A549 (cell line): Measurements from ENCODE around the gene RUNX1. TPM values are rescaled to one million over a fixed set of nuclear protein-coding genes. Genes with fewer than 3 reads are reported as not detected.

ENCODE experiments used
- ATAC-seq, 2 experiments: fragments of 200-7000 bp in 1 of 2; fragments of >200 bp in 1 of 2; cut with Nextera tagmentation in 1 of 2; cut with Tn5 transposase in 1 of 2; 3 replicates each; pipeline versions ENCODE4 v1.8.0 to v1.9.1; 2018 to 2020; ENCODE audit warnings: mild to moderate bottlenecking in 1 of 2, moderate library complexity in 1 of 2
- CTCF ChIA-PET: fragments of 300-600 bp; sonication (Branson Sonifier 250); formaldehyde crosslinking; extraction: SDS; loops from one replicate; lab custom pipeline; 2021; ENCODE audit warnings: antibody characterized with exemption, inconsistent platforms; lab: Yijun Ruan, JAX
- POLR2A ChIA-PET: fragments of 350-600 bp; formaldehyde crosslinking; extraction: SDS; loops from one replicate; lab custom pipeline; 2021; ENCODE audit warnings: antibody characterized with exemption, inconsistent platforms; lab: Yijun Ruan, JAX
- DNase-seq, 2 experiments: peaks; one replicate each; pipeline versions ENCODE4 v3.0.0 to v3.0.0-alpha.2; 2011 to 2016; ENCODE audit warnings: low read depth in 1 of 2, low spot score in 1 of 2
- FAIRE-seq: peaks from 2 replicates; lab custom pipeline; 2011; peaks lifted over from hg19 to GRCh38; lab: Jason Lieb, UNC
- H3K27ac ChIP-seq, 2 experiments: fragments of >200 bp; sonication (Bioruptor Twin); formaldehyde crosslinking; 3 replicates each; pipeline ENCODE4 v1.5.1; 2016 to 2017
- H3K4me1 ChIP-seq: fragments of >200 bp; sonication (Bioruptor Twin); formaldehyde crosslinking; 3 replicates; pipeline ENCODE4 v1.6.1; 2016
- H3K4me2 ChIP-seq: fragments of >200 bp; sonication (Bioruptor Twin); formaldehyde crosslinking; 3 replicates; pipeline ENCODE4 v1.6.1; 2016
- H3K4me3 ChIP-seq: fragments of >200 bp; sonication (Bioruptor Twin); formaldehyde crosslinking; 3 replicates; pipeline ENCODE4 v1.5.1; 2016
- H3K9me3 ChIP-seq: fragments of >200 bp; sonication (Bioruptor Twin); formaldehyde crosslinking; 3 replicates; pipeline ENCODE4 v1.6.1; 2016
- BCL3 ChIP-seq: fragments of >200 bp; sonication (Bioruptor Twin); formaldehyde crosslinking; IDR thresholded peaks from 3 replicates; pipeline ENCODE4 v1.6.1; 2016
- CBX2 ChIP-seq: fragments of 200-600 bp; sonication (generic); IDR thresholded peaks from 2 replicates; pipeline ENCODE4 v1.6.1; 2016; ENCODE audit warnings: low read depth, mild to moderate bottlenecking, borderline replicate concordance
- CHD2 ChIP-seq: fragments of 150-350 bp; IDR thresholded peaks from 2 replicates; pipeline ENCODE4 v1.6.1; 2014; ENCODE audit warnings: low read length; ENCODE audit not compliant: partially characterized antibody
- E2F6 ChIP-seq: IDR thresholded peaks from 2 replicates; pipeline ENCODE4 v1.6.1; 2012; ENCODE audit warnings: low read depth, borderline replicate concordance
- EHF ChIP-seq: fragments of 250-450 bp; sonication (Bioruptor Pico); IDR thresholded peaks from 2 replicates; pipeline ENCODE4 v1.5.0; 2020; ENCODE audit warnings: mild to moderate bottlenecking
- ESRRA ChIP-seq: fragments of 150-350 bp; IDR thresholded peaks from 2 replicates; pipeline ENCODE4 v1.6.1; 2014; ENCODE audit warnings: mild to moderate bottlenecking, low read length, borderline replicate concordance
- GATA3 ChIP-seq: IDR thresholded peaks from 2 replicates; pipeline ENCODE4 v1.6.1; 2012; ENCODE audit warnings: borderline replicate concordance
- HMGXB4 ChIP-seq: fragments of 250-450 bp; sonication (Bioruptor Pico); IDR thresholded peaks from 2 replicates; pipeline ENCODE4 v1.5.0; 2021; ENCODE audit warnings: mild to moderate bottlenecking, moderate library complexity, borderline replicate concordance
- HOXB13 ChIP-seq: fragments of 250-450 bp; sonication (Bioruptor Pico); IDR thresholded peaks from 2 replicates; pipeline ENCODE4 v1.5.0; 2020; ENCODE audit warnings: low read depth, mild to moderate bottlenecking, moderate library complexity
- JUNB ChIP-seq: fragments of >200 bp; sonication (Bioruptor Twin); formaldehyde crosslinking; IDR thresholded peaks from 2 replicates; pipeline ENCODE4 v1.6.1; 2016
- KDM5A ChIP-seq: fragments of 200-600 bp; sonication (generic); IDR thresholded peaks from 2 replicates; pipeline ENCODE4 v1.6.1; 2016; ENCODE audit warnings: antibody characterized with exemption, mild to moderate bottlenecking
- MAX ChIP-seq: IDR thresholded peaks from 2 replicates; pipeline ENCODE4 v1.6.1; 2012
- NFE2L2 ChIP-seq: fragments of 150-350 bp; conservative IDR thresholded peaks from 2 replicates; pipeline ENCODE4 v1.6.1; 2014; ENCODE audit warnings: low read length
- PHF8 ChIP-seq: fragments of 200-600 bp; sonication (generic); IDR thresholded peaks from 2 replicates; pipeline ENCODE4 v1.6.1; 2016; ENCODE audit warnings: low read depth, mild to moderate bottlenecking, antibody characterized with exemption, moderate library complexity, borderline replicate concordance
- POLR2AphosphoS2 ChIP-seq: conservative IDR thresholded peaks from 2 replicates; pipeline ENCODE4 v1.6.1; 2012; ENCODE audit warnings: low read length, improper control_type of control experiment, inconsistent platforms
- RAD21 ChIP-seq, 2 experiments: fragments of >200 bp in 1 of 2; sonication (Bioruptor Twin) in 1 of 2; formaldehyde crosslinking in 1 of 2; IDR thresholded peaks in 1 of 2; conservative IDR thresholded peaks in 1 of 2; 2 replicates in 1 of 2; 3 replicates in 1 of 2; pipeline ENCODE4 v1.6.1; 2012 to 2018; ENCODE audit warnings: inconsistent platforms in 1 of 2
- RARB ChIP-seq: fragments of 250-450 bp; sonication (Bioruptor Pico); IDR thresholded peaks from 2 replicates; pipeline ENCODE4 v1.8.0; 2021; ENCODE audit warnings: mild to moderate bottlenecking, moderate library complexity
- RCOR1 ChIP-seq: fragments of 150-350 bp; IDR thresholded peaks from 2 replicates; pipeline ENCODE4 v1.6.1; 2014; ENCODE audit warnings: antibody characterized with exemption, low read length, low read depth
- RFX5 ChIP-seq: fragments of 450-650 bp; IDR thresholded peaks from 2 replicates; pipeline ENCODE4 v1.7.1; 2014; ENCODE audit warnings: antibody characterized with exemption, mild to moderate bottlenecking, moderate library complexity
- ZC3H11A ChIP-seq: fragments of 450-650 bp; IDR thresholded peaks from 2 replicates; pipeline ENCODE4 v1.6.1; 2014; ENCODE audit warnings: antibody characterized with exemption, mild to moderate bottlenecking
- ZNF302 ChIP-seq: fragments of 250-450 bp; sonication (Bioruptor Pico); IDR thresholded peaks from 2 replicates; pipeline ENCODE4 v1.9.0; 2021; ENCODE audit warnings: inconsistent platforms, mild to moderate bottlenecking, moderate library complexity
- WGBS: methylation state at CpG from one replicate; pipeline ENCODE4 v1.1.6; 2017; ENCODE audit errors: missing lambda C conversion rate; 5-methylcytosine and 5-hydroxymethylcytosine counted together
- polyA plus RNA-seq, 4 experiments: library from polyadenylated mRNA; depleted of rRNA in 3 of 4; stranded (reverse); fragments of >200 nt; fragmentation: RNase III in 1 of 4; extraction: RNeasy Plus Mini Kit Qiagen cat#74134 plus additional on column Dnase treatment in 1 of 4; gene quantifications; 2 replicates in 3 of 4; 3 replicates in 1 of 4; pipeline ENCODE4 v1.2.3, GENCODE V29; 2011 to 2017

Gene RUNX1
- polyA plus RNA-seq, 2 of the 4 experiments (the other 2 are of a cell fraction), result 5.5 TPM

- CTCF ChIA-PET, result interaction anchor here (1.8 kb wide), 1 partner anchor 67 kb away, joined by 3 read pairs; no protein-coding TSS in a partner anchor
- Histone ChIP-seq H3K4me1 (peaks cover 16% of the 10 kb centered on the region), H3K9me3 (no peaks in the 10 kb centered on the region), H3K27ac (peak overlapping the region in 1 of 2 experiments; percentile 75; a peak in 3 of 6 replicates), H3K4me3 (no peak overlapping the region), H3K4me2 (no peak overlapping the region)
- DNase-seq, result no peak
- POLR2A ChIA-PET, result no interaction called here
- TF ChIP-seq RCOR1, result no peak
- no peak for TF ChIP-seq E2F6
- no peak for TF ChIP-seq POLR2AphosphoS2
- TF ChIP-seq PHF8, result no peak
- no peak for TF ChIP-seq KDM5A
- no peak for TF ChIP-seq ZNF302 (CRISPR knock-in tag)
- WGBS, result 86% methylated on average over 3 of the region's 3 CpGs
- no peak for FAIRE-seq
- no peak for ATAC-seq
Measured at GRCh38 chr21:34984356-34985058, 64.6 kb downstream of the RUNX1 start.

GRCh38 chr21:34983680-34984086 lies 65.4 kb downstream of the RUNX1 start:
- CTCF ChIA-PET, result interaction anchor here (0.6 to 1.8 kb wide), 3 partner anchors 67 to 1681 kb away, joined by 3 read pairs; no protein-coding TSS in a partner anchor
- no peak for DNase-seq
- TF ChIP-seq RFX5 (no peak), GATA3 (no peak), ZC3H11A (no peak), RCOR1 (no peak), HOXB13 (CRISPR knock-in tag) (no peak), CHD2 (no peak), HMGXB4 (CRISPR knock-in tag) (no peak), ESRRA (no peak), NFE2L2 (no peak), KDM5A (no peak), EHF (CRISPR knock-in tag) (no peak), MAX (no peak), RAD21 (conservative IDR thresholded peaks at IDR 0.05 in 1 of 2, IDR thresholded peaks at IDR 0.05 in 1 of 2) (no peak), ZNF302 (CRISPR knock-in tag) (no peak)
- Histone ChIP-seq H3K4me1 (peaks cover 16% of the 10 kb centered on the region), H3K9me3 (no peaks in the 10 kb centered on the region), H3K27ac (peak overlapping the region; percentile 52 to 75; a peak in 5 of 6 replicates), H3K4me3 (no peak overlapping the region), H3K4me2 (peak overlapping the region; percentile 47)
- no peak; a peak in 1 of 6 replicates for ATAC-seq
- no peak for FAIRE-seq
- POLR2A ChIA-PET, result no interaction called here

- DNase-seq, result no peak
- Histone ChIP-seq H3K4me2 (no peak overlapping the region), H3K4me3 (no peak overlapping the region), H3K4me1 (peaks cover 16% of the 10 kb centered on the region), H3K27ac (no peak overlapping the region), H3K9me3 (no peaks in the 10 kb centered on the region)
- ChIA-PET POLR2A (no interaction called here), CTCF (no interaction called here)
- no peak for ATAC-seq
- TF ChIP-seq JUNB (no peak), HMGXB4 (CRISPR knock-in tag) (no peak), RARB (CRISPR knock-in tag) (no peak), BCL3 (no peak), CBX2 (no peak)
- FAIRE-seq, result no peak
- WGBS, result 91% methylated on average over 7 of the region's 7 CpGs
Measured at GRCh38 chr21:34981791-34982190, 67.3 kb downstream of the RUNX1 start.
